Thyroid gland (tissue), 4 donors: ENCODE results near the gene PHF21B.

Experiments used
- POLR2A ChIP-seq, 2 donors: fragments of 450-650 bp; IDR thresholded peaks; one replicate each; pipeline ENCODE4 v1.6.1; 2017; ENCODE audit warnings: antibody characterized with exemption in 2 of 2, mild to moderate bottlenecking in 2 of 2, moderate library complexity in 1 of 2
- TF ChIP-seq, protein P1 (sequence below), 6 experiments: fragments of 200-600 bp in 3 of 6; fragments of 450-650 bp in 3 of 6; sonication (generic) in 3 of 6; IDR thresholded peaks; one replicate each; pipeline ENCODE4 v1.5.1; 2016 to 2019; ENCODE audit warnings: antibody characterized with exemption in 6 of 6, mild to moderate bottlenecking in 2 of 6, inconsistent platforms in 1 of 6, moderate library complexity in 1 of 6

DNA sequence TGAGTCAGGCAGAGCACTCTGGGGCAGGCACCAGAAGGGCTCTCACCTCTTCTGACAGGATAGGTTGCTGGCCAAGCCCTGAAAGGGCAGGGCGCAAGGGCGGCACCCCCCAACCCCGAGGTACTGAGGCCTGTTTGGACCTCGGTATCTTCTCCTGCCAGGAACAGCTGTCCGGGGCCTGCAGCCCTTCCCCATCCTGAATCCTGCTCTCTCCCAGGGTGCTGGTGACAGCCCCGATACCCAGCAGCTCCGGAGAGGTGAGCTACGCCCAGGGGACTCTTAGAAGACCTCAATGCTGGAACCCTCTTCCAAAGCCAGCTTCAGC lies 79.1 kb downstream of the PHF21B start:
- TF ChIP-seq, protein P1, sequence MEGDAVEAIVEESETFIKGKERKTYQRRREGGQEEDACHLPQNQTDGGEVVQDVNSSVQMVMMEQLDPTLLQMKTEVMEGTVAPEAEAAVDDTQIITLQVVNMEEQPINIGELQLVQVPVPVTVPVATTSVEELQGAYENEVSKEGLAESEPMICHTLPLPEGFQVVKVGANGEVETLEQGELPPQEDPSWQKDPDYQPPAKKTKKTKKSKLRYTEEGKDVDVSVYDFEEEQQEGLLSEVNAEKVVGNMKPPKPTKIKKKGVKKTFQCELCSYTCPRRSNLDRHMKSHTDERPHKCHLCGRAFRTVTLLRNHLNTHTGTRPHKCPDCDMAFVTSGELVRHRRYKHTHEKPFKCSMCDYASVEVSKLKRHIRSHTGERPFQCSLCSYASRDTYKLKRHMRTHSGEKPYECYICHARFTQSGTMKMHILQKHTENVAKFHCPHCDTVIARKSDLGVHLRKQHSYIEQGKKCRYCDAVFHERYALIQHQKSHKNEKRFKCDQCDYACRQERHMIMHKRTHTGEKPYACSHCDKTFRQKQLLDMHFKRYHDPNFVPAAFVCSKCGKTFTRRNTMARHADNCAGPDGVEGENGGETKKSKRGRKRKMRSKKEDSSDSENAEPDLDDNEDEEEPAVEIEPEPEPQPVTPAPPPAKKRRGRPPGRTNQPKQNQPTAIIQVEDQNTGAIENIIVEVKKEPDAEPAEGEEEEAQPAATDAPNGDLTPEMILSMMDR (IDR thresholded peaks at IDR 0.05): no peak
- no peak for TF ChIP-seq POLR2A (IDR thresholded peaks at IDR 0.05)
